ENCODE data around the gene ANKH.

- no peak for TF ChIP-seq CTCF (IDR thresholded peaks at IDR 0.05; ENCODE audit: poor library complexity)
- TF ChIP-seq EZH2phosphoT487 (IDR thresholded peaks at IDR 0.05; ENCODE audit: low read depth, severe bottlenecking, unreplicated experiment): no peak
- TF ChIP-seq EZH2 (IDR thresholded peaks at IDR 0.05; ENCODE audit: borderline replicate concordance): no peak
These were observed 62.0 kb downstream of the ANKH start for GRCh38 chr5:14809369-14810155.
